ENCODE data around the gene CYFIP1. TPM values are rescaled to one million over a fixed set of nuclear protein-coding genes. Genes with fewer than 3 reads are reported as not detected.
A peak's percentile ranks its signal among the peaks of the same experiment; 100 is the strongest.

Gene CYFIP1
- total RNA-seq, 1 donor from 2014 or later, result 116 TPM

DNA sequence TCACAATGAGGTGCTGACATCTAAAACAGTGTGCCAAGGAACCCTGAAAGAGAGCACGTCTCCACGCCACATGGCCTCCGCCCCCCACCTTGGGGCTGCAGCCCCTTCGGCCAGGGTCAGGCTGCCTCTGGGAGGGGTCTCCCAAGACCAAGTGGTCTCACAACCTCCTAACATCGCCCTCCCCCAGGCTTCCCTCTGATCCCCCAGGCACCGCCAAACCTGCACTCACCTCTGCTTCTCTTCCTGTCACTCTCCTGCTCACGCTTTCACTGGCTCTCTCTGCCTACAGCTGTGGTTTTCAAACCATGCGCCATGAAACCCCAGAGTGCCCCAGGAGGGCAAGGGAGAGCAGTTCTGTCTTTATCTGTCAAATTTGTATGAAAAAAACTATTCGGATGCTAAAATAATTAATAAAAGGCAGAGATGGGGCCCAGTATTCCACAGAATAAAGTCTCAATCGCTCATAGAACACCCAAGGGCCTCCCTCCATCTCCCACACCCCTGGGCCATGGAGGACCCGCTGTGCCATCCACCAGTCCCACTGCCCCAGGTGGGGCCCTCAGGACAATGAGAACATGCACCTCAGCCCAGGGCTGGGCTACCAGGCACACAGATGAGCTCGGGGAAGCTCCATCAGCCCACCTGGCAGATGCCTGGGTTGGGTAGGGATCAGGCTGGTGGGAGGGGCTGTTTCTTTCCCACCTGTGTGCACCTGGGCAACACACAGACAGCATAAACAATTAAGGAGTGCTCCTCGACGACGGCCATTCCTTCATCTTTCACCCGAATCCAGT lies 21.5 kb downstream of the CYFIP1 start:
- Histone ChIP-seq H4K20me1 (ENCODE audit: insufficient read depth, low read length) (peaks cover 89% of the 10 kb centered on the region), H3K27ac (ENCODE audit: low read depth, low read length) (no peak overlapping the region), H3K9me3 (ENCODE audit: insufficient read depth, low read depth, low read length) (no peaks in the 10 kb centered on the region), H3K4me2 (ENCODE audit: low read length) (no peak overlapping the region), H3K36me3 (ENCODE audit: insufficient read depth, low read length) (no peaks in the 10 kb centered on the region), H3K4me1 (ENCODE audit: insufficient read depth, low read length) (peaks cover 18% of the 10 kb centered on the region), H3K4me3 (ENCODE audit: insufficient read depth, low read depth, low read length) (no peak overlapping the region), H3K9ac (ENCODE audit: low read length) (no peak overlapping the region), H3K79me2 (ENCODE audit: insufficient read depth, low read length) (peaks cover 93% of the 10 kb centered on the region), H3K27me3 (ENCODE audit: insufficient read depth, low read length) (no peaks in the 10 kb centered on the region), H2AFZ (ENCODE audit: low read depth, low read length) (no peak overlapping the region)
- H3K4me3 Mint-ChIP-seq (ENCODE audit: unreplicated experiment), result no peak overlapping the region
- no peak overlapping the region for H3K27ac Mint-ChIP-seq (ENCODE audit: unreplicated experiment)
- peaks cover 2% of the 10 kb centered on the region for H3K36me3 Mint-ChIP-seq (ENCODE audit: low read depth, unreplicated experiment)
- H3K4me1 Mint-ChIP-seq (ENCODE audit: low read depth, unreplicated experiment), result peaks cover 36% of the 10 kb centered on the region
- no peak for DNase-seq (ENCODE audit: low read depth)
- no peaks in the 10 kb centered on the region for H3K9me3 Mint-ChIP-seq (ENCODE audit: unreplicated experiment)
- no peak for FAIRE-seq
- H3K27me3 Mint-ChIP-seq (ENCODE audit: low read depth, unreplicated experiment), result no peaks in the 10 kb centered on the region
- TF ChIP-seq, protein P1, sequence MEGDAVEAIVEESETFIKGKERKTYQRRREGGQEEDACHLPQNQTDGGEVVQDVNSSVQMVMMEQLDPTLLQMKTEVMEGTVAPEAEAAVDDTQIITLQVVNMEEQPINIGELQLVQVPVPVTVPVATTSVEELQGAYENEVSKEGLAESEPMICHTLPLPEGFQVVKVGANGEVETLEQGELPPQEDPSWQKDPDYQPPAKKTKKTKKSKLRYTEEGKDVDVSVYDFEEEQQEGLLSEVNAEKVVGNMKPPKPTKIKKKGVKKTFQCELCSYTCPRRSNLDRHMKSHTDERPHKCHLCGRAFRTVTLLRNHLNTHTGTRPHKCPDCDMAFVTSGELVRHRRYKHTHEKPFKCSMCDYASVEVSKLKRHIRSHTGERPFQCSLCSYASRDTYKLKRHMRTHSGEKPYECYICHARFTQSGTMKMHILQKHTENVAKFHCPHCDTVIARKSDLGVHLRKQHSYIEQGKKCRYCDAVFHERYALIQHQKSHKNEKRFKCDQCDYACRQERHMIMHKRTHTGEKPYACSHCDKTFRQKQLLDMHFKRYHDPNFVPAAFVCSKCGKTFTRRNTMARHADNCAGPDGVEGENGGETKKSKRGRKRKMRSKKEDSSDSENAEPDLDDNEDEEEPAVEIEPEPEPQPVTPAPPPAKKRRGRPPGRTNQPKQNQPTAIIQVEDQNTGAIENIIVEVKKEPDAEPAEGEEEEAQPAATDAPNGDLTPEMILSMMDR (IDR thresholded peaks at IDR 0.05; ENCODE audit: insufficient read depth, low read depth, low read length), result no peak
- TF ChIP-seq EZH2 (IDR thresholded peaks at IDR 0.05; ENCODE audit: insufficient read depth, low read length), result no peak

DNA sequence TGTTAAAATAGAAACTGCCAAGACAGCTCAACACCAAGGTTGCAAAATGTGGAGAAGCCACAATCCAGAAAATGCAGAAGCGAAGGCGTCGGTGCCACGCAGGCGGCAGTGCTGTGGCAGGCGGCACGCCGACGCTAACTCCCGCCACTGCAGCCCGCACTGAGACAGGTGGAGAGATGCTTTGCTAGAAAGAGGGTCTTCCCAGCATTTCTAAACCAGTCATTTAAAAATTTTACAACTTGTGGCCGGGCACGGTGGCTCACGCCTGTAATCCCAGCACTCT lies 23.2 kb downstream of the CYFIP1 start:
- H3K9me3 ChIP-seq (ENCODE audit: insufficient read depth, low read depth, low read length), result no peaks in the 10 kb centered on the region
- H3K4me2 ChIP-seq (ENCODE audit: low read length), result no peak overlapping the region
- H3K36me3 Mint-ChIP-seq (ENCODE audit: low read depth, unreplicated experiment), result peaks cover 4% of the 10 kb centered on the region
- DNase-seq (ENCODE audit: low read depth) (no peak), FAIRE-seq (no peak)
- H3K36me3 ChIP-seq (ENCODE audit: insufficient read depth, low read length), result no peaks in the 10 kb centered on the region
- no peak overlapping the region for H3K27ac Mint-ChIP-seq (ENCODE audit: unreplicated experiment)
- H3K27me3 ChIP-seq (ENCODE audit: insufficient read depth, low read length), result no peaks in the 10 kb centered on the region
- H3K9ac ChIP-seq (ENCODE audit: low read length), result no peak overlapping the region
- TF ChIP-seq, protein P1 (IDR thresholded peaks at IDR 0.05; ENCODE audit: insufficient read depth, low read depth, low read length), result no peak
- no peak for TF ChIP-seq EZH2 (IDR thresholded peaks at IDR 0.05; ENCODE audit: insufficient read depth, low read length)
- H3K27me3 Mint-ChIP-seq (ENCODE audit: low read depth, unreplicated experiment), result no peaks in the 10 kb centered on the region
- H3K4me1 Mint-ChIP-seq (ENCODE audit: low read depth, unreplicated experiment), result peaks cover 28% of the 10 kb centered on the region
- H4K20me1 ChIP-seq (ENCODE audit: insufficient read depth, low read length), result peaks cover 91% of the 10 kb centered on the region
- H3K27ac ChIP-seq (ENCODE audit: low read depth, low read length), result no peak overlapping the region
- no peak overlapping the region for H3K4me3 ChIP-seq (ENCODE audit: insufficient read depth, low read depth, low read length)
- H3K4me3 Mint-ChIP-seq (ENCODE audit: unreplicated experiment), result no peak overlapping the region
- H3K79me2 ChIP-seq (ENCODE audit: insufficient read depth, low read length), result peaks cover 91% of the 10 kb centered on the region
- H3K4me1 ChIP-seq (ENCODE audit: insufficient read depth, low read length), result peaks cover 11% of the 10 kb centered on the region
- H3K9me3 Mint-ChIP-seq (ENCODE audit: unreplicated experiment), result no peaks in the 10 kb centered on the region
- no peak overlapping the region for H2AFZ ChIP-seq (ENCODE audit: low read depth, low read length)

DNA sequence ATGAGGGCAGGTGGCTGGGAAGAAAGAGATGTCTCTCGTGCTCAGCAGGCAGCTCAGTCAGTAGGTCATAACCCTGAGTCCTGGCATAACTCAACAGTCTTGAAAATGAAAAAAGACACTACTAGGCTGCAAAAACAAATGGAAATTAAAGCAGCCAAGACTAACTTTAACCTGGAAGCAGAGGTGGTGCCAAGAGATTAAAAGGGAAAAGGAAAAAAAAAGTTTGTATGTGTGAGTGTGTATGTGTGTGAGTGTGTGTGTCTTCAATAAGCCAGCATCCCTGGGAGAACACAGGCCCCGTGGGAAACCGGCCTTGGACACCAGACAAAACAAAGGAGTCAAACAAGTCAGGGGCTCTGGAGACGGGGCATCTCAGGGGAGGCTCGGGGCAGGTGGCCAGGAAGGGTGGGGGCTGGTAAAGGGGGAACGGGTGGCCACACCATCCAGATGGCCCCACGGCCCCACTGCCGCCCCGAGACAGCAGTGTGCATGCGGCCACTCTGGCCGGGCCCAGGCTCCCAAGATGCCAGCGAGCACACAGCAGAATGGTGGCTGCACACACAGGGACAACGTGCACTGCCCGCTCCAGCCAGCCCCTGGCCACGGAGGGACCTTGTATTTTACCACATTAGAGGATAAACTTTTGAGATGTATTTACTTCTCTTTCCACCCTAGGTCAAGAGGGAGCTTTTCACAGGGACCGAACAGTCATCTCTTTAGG lies 23.8 kb downstream of the CYFIP1 start:
- DNase-seq (ENCODE audit: low read depth) (no peak), FAIRE-seq (no peak)
- no peaks in the 10 kb centered on the region for H3K27me3 ChIP-seq (ENCODE audit: insufficient read depth, low read length)
- no peak overlapping the region for H3K4me3 ChIP-seq (ENCODE audit: insufficient read depth, low read depth, low read length)
- H3K9me3 Mint-ChIP-seq (ENCODE audit: unreplicated experiment), result no peaks in the 10 kb centered on the region
- peak overlapping the region; percentile 27 for H3K9ac ChIP-seq (ENCODE audit: low read length)
- no peak for TF ChIP-seq EZH2 (IDR thresholded peaks at IDR 0.05; ENCODE audit: insufficient read depth, low read length)
- TF ChIP-seq, protein P1 (IDR thresholded peaks at IDR 0.05; ENCODE audit: insufficient read depth, low read depth, low read length), result no peak
- H3K27me3 Mint-ChIP-seq (ENCODE audit: low read depth, unreplicated experiment), result no peaks in the 10 kb centered on the region
- H3K4me1 ChIP-seq (ENCODE audit: insufficient read depth, low read length), result peaks cover 7% of the 10 kb centered on the region
- no peaks in the 10 kb centered on the region for H3K36me3 ChIP-seq (ENCODE audit: insufficient read depth, low read length)
- no peak overlapping the region for H2AFZ ChIP-seq (ENCODE audit: low read depth, low read length)
- no peak overlapping the region for H3K27ac ChIP-seq (ENCODE audit: low read depth, low read length)
- no peak overlapping the region for H3K4me2 ChIP-seq (ENCODE audit: low read length)
- peaks cover 4% of the 10 kb centered on the region for H3K36me3 Mint-ChIP-seq (ENCODE audit: low read depth, unreplicated experiment)
- H3K79me2 ChIP-seq (ENCODE audit: insufficient read depth, low read length), result peaks cover 93% of the 10 kb centered on the region
- H3K9me3 ChIP-seq (ENCODE audit: insufficient read depth, low read depth, low read length), result no peaks in the 10 kb centered on the region
- no peak overlapping the region for H3K4me3 Mint-ChIP-seq (ENCODE audit: unreplicated experiment)
- H4K20me1 ChIP-seq (ENCODE audit: insufficient read depth, low read length), result peaks cover 86% of the 10 kb centered on the region
- H3K4me1 Mint-ChIP-seq (ENCODE audit: low read depth, unreplicated experiment), result peaks cover 23% of the 10 kb centered on the region
- peak overlapping the region; percentile 41 for H3K27ac Mint-ChIP-seq (ENCODE audit: unreplicated experiment)

All from astrocyte (in vitro differentiated cells and primary cell).